HAP-1 (cell line): Measurements from ENCODE around the gene SH2D1A.
"Not testable (repeated sequence)": the region's sequence is repeated elsewhere in the genome, so short reads cannot be mapped to it uniquely, and the experiment has no call there.

Experiments
- DNase-seq, 2 experiments: peaks; one replicate each; pipeline ENCODE4 v3.0.0-alpha.2; 2016 to 2020; ENCODE audit warnings: low spot score in 2 of 2
- H3K27me3 ChIP-seq: fragments of 250-450 bp; sonication (Bioruptor Pico); 2 replicates; pipeline ENCODE4 v1.5.1; 2020; ENCODE audit warnings: low read depth, mild to moderate bottlenecking, moderate library complexity
- H3K36me3 ChIP-seq: fragments of 250-450 bp; sonication (Bioruptor Pico); replicated peaks from 2 replicates; pipeline ENCODE4 v1.5.1; 2020; ENCODE audit warnings: mild to moderate bottlenecking
- H3K4me1 ChIP-seq: fragments of 250-450 bp; sonication (Bioruptor Pico); 2 replicates; pipeline ENCODE4 v1.5.1; 2020; ENCODE audit warnings: mild to moderate bottlenecking
- H3K4me3 ChIP-seq: fragments of 250-450 bp; sonication (Bioruptor Pico); 2 replicates; pipeline ENCODE4 v1.5.1; 2020; ENCODE audit warnings: mild to moderate bottlenecking, moderate library complexity
- H3K9me3 ChIP-seq: fragments of 250-450 bp; sonication (Bioruptor Pico); 2 replicates; pipeline ENCODE4 v1.5.1; 2020; ENCODE audit warnings: mild to moderate bottlenecking, moderate library complexity
- in situ Hi-C: fragments of 300-500 bp; cut with MboI; formaldehyde crosslinking; loops from 3 replicates; pipeline ENCODE4 v1.14.3; 2020; ENCODE audit warnings: low sequenced_read_pairs, inconsistent platforms, mixed read lengths

The SH2D1A gene

DNA sequence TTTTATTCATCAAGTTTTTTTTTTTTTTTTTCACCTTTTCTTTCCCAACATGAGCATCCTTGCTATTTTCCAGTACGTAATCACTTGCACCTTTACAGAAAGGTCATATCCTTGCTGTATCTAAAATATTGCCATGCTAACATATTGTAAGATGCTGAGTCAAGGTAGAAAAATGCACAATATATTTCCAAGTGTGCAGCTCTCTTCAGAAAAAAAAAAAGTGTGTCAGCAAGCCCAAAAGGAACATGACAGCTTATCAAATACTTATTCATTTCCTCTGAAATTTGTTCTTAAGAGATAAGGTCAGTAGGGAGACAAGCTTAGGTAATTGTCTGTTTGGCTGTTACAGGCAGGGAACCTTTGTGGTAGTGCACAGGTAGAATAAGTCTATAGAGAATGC lies 27.0 kb downstream of the SH2D1A start:
- H3K9me3 ChIP-seq, result no peaks in the 10 kb centered on the region
- H3K27me3 ChIP-seq, result no peaks in the 10 kb centered on the region; the same call in 1 of the 2 replicates
- DNase-seq, result no peak
- no peaks in the 10 kb centered on the region for H3K4me1 ChIP-seq
- in situ Hi-C loops, result no loop called here
- H3K4me3 ChIP-seq, result no peak overlapping the region
- no peaks in the 10 kb centered on the region for H3K36me3 ChIP-seq

GRCh38 chrX:124378643-124379042 lies 32.3 kb downstream of the SH2D1A start:
- Histone ChIP-seq H3K27me3 (no peaks in the 10 kb centered on the region; the same call in 1 of the 2 replicates), H3K4me1 (no peaks in the 10 kb centered on the region), H3K36me3 (no peaks in the 10 kb centered on the region), H3K9me3 (no peaks in the 10 kb centered on the region), H3K4me3 (no peak overlapping the region)
- peak in 1 of 2 experiments; percentile 30 for DNase-seq
- in situ Hi-C loops, result no loop called here

- DNase-seq, result no peak
- H3K9me3 ChIP-seq, result no peaks in the 10 kb centered on the region
- no peaks in the 10 kb centered on the region for H3K4me1 ChIP-seq
- H3K36me3 ChIP-seq, result no peaks in the 10 kb centered on the region
- in situ Hi-C loops, result no loop called here
- no peak overlapping the region for H3K4me3 ChIP-seq
- H3K27me3 ChIP-seq, result no peaks in the 10 kb centered on the region
Measured at GRCh38 chrX:124383354-124383753, 37.0 kb downstream of the SH2D1A start.

DNA sequence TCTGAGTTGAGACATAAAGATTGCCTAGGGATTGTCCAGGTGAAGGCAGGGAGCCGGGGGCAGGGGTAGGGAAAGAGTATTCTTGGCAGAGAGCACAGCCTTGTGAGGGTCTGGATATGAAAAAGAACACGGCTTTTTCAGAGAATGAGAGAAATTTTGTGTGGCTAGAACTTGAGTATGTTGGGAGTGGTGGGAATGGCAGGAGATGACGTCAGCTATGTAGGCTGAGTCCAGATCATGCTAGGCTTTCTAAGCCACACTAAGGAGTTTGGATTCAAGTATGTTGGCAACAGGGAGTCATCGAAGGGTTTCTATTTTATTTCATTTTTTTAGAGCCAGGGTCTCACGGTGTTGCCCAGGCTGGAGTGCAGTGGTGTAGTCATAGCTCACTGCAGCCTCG lies 40.0 kb downstream of the SH2D1A start:
- no peak overlapping the region for H3K4me3 ChIP-seq
- no peaks in the 10 kb centered on the region for H3K4me1 ChIP-seq
- H3K36me3 ChIP-seq, result no peaks in the 10 kb centered on the region
- H3K9me3 ChIP-seq, result no peaks in the 10 kb centered on the region
- in situ Hi-C loops, result no loop called here
- DNase-seq, result no peak
- H3K27me3 ChIP-seq, result no peaks in the 10 kb centered on the region

DNA sequence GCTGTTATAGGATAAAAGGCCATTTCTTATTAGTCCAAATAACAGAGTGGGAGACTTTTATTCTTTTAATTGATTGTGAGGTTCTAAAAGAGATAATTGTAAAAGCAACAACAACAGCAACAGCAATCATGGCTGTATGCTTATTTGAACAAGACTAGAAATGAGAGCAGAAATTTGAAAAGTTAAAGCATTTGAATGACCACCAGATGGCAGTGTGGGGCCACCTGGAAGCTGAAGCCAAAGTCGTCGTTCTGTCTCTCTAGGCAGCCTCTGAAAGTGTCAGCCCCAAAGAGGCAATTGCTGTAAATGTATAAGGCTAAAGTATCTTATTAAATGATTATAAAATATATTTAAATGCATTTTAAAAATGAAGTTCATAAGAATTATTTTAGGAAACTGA lies 42.2 kb downstream of the SH2D1A start:
- Histone ChIP-seq H3K4me3 (no peak overlapping the region), H3K36me3 (no peaks in the 10 kb centered on the region), H3K4me1 (no peaks in the 10 kb centered on the region), H3K27me3 (no peaks in the 10 kb centered on the region), H3K9me3 (no peaks in the 10 kb centered on the region)
- peak; percentile 75 to 77 for DNase-seq
- in situ Hi-C loops, result no loop called here

DNA sequence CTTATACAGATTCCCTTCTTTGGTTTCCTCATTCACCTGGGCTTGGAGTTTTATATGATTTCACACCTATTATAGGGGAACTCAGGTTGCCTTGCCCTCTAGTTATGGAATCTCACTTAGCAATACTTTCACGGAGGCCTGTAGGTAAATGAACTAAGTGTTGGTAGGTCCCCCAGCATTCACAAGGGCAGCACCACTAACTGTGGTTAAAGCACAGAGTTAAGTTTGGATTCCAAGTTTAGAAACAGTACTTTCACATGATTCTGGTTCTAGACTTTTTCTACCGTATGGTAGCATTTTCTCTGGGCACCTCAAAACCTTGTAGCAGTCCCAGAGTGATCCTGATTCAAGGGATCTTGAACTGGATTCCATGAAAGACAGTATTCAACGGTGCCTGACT lies 46.4 kb downstream of the SH2D1A start:
- no peaks in the 10 kb centered on the region for H3K4me1 ChIP-seq
- in situ Hi-C loops, result no loop called here
- no peaks in the 10 kb centered on the region for H3K27me3 ChIP-seq
- no peak overlapping the region for H3K4me3 ChIP-seq
- no peaks in the 10 kb centered on the region for H3K36me3 ChIP-seq
- no peak for DNase-seq
- no peaks in the 10 kb centered on the region for H3K9me3 ChIP-seq

- no peaks in the 10 kb centered on the region for H3K4me1 ChIP-seq
- no peak overlapping the region for H3K4me3 ChIP-seq
- no peaks in the 10 kb centered on the region for H3K9me3 ChIP-seq
- no peaks in the 10 kb centered on the region for H3K36me3 ChIP-seq
- H3K27me3 ChIP-seq, result no peaks in the 10 kb centered on the region
- in situ Hi-C loops, result no loop called here
- no peak for DNase-seq
Measured at GRCh38 chrX:124393238-124393637, 46.9 kb downstream of the SH2D1A start.

DNA sequence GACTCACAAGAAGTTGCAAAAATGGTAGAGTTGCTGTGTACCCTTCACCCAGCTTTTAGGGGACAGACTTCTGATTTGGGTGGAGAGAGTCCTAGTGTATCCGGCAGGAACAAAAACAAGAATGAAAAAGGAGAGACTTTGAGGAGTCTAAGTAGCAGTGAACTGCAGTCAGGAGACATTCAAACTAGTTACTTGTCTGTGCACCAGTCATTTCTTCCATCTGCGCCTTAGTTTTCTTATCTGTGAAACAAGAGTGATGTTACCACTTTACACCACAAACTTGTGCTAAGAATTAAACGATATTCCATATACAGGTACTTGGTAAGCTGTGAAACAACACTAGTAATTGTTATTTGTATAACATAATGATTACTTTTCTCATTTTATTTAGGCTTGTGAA lies 47.3 kb downstream of the SH2D1A start:
- Histone ChIP-seq H3K27me3 (no peaks in the 10 kb centered on the region), H3K4me1 (no peaks in the 10 kb centered on the region), H3K4me3 (no peak overlapping the region), H3K9me3 (no peaks in the 10 kb centered on the region), H3K36me3 (no peaks in the 10 kb centered on the region)
- DNase-seq, result no peak
- in situ Hi-C loops, result no loop called here

- Histone ChIP-seq H3K4me3 (no peak overlapping the region), H3K9me3 (no peaks in the 10 kb centered on the region), H3K4me1 (no peaks in the 10 kb centered on the region; the same call in 1 of the 2 replicates), H3K27me3 (no peaks in the 10 kb centered on the region), H3K36me3 (no peaks in the 10 kb centered on the region)
- DNase-seq, result no peak
- in situ Hi-C loops, result no loop called here
Measured at GRCh38 chrX:124395145-124395880, 49.0 kb downstream of the SH2D1A start.

GRCh38 chrX:124401696-124402095 lies 55.3 kb downstream of the SH2D1A start:
- no peak for DNase-seq
- in situ Hi-C loops, result loop anchor here (10.0 kb wide), 1 partner anchor 723 kb away; no protein-coding TSS in a partner anchor
- H3K36me3 ChIP-seq, result no peaks in the 10 kb centered on the region
- no peaks in the 10 kb centered on the region; the same call in 1 of the 2 replicates for H3K4me1 ChIP-seq
- H3K4me3 ChIP-seq, result no peak overlapping the region
- no peaks in the 10 kb centered on the region for H3K9me3 ChIP-seq
- no peaks in the 10 kb centered on the region for H3K27me3 ChIP-seq

GRCh38 chrX:124405868-124406267 lies 59.5 kb downstream of the SH2D1A start:
- no peaks in the 10 kb centered on the region for H3K27me3 ChIP-seq
- no peaks in the 10 kb centered on the region for H3K9me3 ChIP-seq
- H3K4me1 ChIP-seq, result no peaks in the 10 kb centered on the region
- H3K4me3 ChIP-seq, result no peak overlapping the region
- no peak for DNase-seq
- in situ Hi-C loops, result loop anchor here (10.0 kb wide), 1 partner anchor 719 kb away; no protein-coding TSS in a partner anchor
- no peaks in the 10 kb centered on the region for H3K36me3 ChIP-seq

GRCh38 chrX:124406294-124407014 lies 60.1 kb downstream of the SH2D1A start:
- Histone ChIP-seq H3K4me3 (no peak overlapping the region), H3K9me3 (no peaks in the 10 kb centered on the region), H3K27me3 (no peaks in the 10 kb centered on the region), H3K36me3 (no peaks in the 10 kb centered on the region), H3K4me1 (no peaks in the 10 kb centered on the region)
- peak; percentile 60 to 79 for DNase-seq
- in situ Hi-C loops, result loop anchor here (10.0 kb wide), 1 partner anchor 718 kb away; no protein-coding TSS in a partner anchor

GRCh38 chrX:124407226-124407625 lies 60.9 kb downstream of the SH2D1A start:
- H3K4me1 ChIP-seq, result no peaks in the 10 kb centered on the region
- H3K4me3 ChIP-seq, result no peak overlapping the region
- no peak for DNase-seq
- no peaks in the 10 kb centered on the region for H3K36me3 ChIP-seq
- in situ Hi-C loops, result loop anchor here (10.0 kb wide), 1 partner anchor 718 kb away; no protein-coding TSS in a partner anchor
- no peaks in the 10 kb centered on the region for H3K9me3 ChIP-seq
- no peaks in the 10 kb centered on the region for H3K27me3 ChIP-seq

GRCh38 chrX:124408380-124408779 lies 62.0 kb downstream of the SH2D1A start:
- DNase-seq, H3K27me3 ChIP-seq, H3K36me3 ChIP-seq, H3K4me3 ChIP-seq, H3K9me3 ChIP-seq, H3K4me1 ChIP-seq: not testable (repeated sequence)
- in situ Hi-C loops, result loop anchor here (10.0 kb wide), 1 partner anchor 716 kb away; no protein-coding TSS in a partner anchor
